Fibroblast of upper back skin (primary cell): Measurements from ENCODE around the gene FIS1.
"Not testable (repeated sequence)": the region's sequence is repeated elsewhere in the genome, so short reads cannot be mapped to it uniquely, and the experiment has no call there.

ENCODE experiments used
- DNase-seq: peaks from one replicate; pipeline ENCODE4 v3.0.0-alpha.2; 2013

Gene FIS1

GRCh38 chr7:101255796-101256195 lies 10.9 kb upstream of the FIS1 start:
- no peak for DNase-seq

DNA sequence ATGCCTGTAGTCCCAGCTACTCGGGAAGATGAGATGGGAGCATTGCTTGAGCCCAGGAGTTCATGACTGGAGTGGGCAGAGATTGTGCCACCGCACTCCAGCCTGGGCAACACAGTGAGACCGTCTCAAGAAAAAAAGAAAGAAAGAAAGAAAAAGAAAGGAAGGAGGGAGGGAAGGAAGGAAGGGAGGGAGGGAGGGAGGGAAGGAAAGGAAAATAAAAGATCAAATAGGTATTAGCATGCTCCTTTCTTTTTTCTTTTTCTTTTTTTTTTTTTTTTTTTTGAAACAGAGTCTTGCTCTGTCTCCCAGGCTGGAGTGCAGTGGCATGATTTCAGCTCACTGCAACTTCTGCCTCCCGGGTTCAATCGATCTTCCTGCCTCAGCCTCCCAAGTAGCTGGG lies 8.3 kb upstream of the FIS1 start:
- DNase-seq: not testable (repeated sequence)

- peak; percentile 97 for DNase-seq
These were observed 7.2 kb upstream of the FIS1 start for GRCh38 chr7:101251871-101252659.

DNA sequence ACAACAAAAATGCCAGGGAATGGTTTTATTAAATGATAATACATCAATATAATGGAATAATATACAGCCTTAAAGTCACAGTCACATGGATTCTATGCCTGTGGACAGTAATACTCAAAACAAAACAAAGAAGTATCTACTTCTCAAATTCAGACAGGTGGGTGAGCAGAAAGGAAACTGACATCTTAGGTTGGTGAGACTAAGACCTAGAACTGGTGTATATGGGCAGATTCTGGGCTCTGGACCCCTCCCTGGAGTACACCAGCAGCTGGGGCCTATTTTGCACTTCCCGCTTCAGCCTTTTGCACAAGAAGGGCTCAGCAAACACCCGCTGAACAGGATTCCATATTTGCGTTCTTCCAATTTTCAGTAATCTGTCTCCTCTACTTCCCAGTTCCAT lies 5.4 kb upstream of the FIS1 start:
- no peak for DNase-seq

GRCh38 chr7:101248276-101248675 lies 3.4 kb upstream of the FIS1 start:
- no peak for DNase-seq

- no peak for DNase-seq
These were observed 327 bp upstream of the FIS1 start for GRCh38 chr7:101245147-101245668.

- DNase-seq: no peak
These were observed 1.1 kb downstream of the FIS1 start for GRCh38 chr7:101243646-101244374.

DNA sequence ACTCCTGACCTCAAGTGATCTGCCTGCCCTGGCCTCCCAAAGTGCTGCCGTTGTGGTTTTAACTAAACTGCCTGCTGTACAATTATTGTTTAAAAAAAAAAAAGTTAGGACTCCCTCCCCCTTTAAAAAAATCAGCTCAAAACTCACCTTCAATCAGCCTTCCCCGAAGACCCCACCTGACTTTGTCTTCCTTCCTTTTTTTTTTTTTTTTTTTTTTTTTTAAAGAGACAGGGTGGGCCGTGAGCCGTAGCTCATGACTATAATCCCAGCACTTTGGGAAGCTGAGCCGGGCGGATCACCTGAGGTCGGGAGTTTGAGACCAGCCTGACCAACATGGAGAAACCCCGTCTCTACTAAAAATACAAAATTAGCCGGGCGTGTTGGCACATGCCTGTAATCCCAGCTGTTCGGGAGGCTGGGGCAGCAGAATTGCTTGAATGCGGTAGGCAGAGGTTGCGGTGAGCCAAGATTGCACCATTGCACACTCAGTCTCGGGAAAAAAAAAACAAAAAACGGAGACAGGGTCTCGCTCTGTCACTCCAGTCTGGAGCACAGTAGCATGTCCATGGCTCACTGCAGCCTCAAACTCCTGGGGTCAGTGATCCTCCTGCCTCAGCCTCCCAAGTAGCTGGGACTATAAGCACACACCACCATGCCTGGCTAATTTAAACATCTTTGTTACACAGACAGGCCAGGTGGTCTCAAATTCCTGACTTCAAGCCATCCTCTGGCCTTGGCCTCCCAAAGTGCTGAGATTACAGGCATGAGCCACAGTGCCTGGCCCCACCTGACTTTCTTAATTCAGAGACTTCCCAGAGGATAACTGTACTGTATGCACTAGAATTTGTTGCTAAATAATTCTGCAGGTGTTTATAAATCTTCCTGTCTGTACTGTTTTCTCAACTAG lies 3.2 kb downstream of the FIS1 start:
- DNase-seq: no peak

- DNase-seq: no peak
These were observed 3.9 kb downstream of the FIS1 start for GRCh38 chr7:101241015-101241363.

DNA sequence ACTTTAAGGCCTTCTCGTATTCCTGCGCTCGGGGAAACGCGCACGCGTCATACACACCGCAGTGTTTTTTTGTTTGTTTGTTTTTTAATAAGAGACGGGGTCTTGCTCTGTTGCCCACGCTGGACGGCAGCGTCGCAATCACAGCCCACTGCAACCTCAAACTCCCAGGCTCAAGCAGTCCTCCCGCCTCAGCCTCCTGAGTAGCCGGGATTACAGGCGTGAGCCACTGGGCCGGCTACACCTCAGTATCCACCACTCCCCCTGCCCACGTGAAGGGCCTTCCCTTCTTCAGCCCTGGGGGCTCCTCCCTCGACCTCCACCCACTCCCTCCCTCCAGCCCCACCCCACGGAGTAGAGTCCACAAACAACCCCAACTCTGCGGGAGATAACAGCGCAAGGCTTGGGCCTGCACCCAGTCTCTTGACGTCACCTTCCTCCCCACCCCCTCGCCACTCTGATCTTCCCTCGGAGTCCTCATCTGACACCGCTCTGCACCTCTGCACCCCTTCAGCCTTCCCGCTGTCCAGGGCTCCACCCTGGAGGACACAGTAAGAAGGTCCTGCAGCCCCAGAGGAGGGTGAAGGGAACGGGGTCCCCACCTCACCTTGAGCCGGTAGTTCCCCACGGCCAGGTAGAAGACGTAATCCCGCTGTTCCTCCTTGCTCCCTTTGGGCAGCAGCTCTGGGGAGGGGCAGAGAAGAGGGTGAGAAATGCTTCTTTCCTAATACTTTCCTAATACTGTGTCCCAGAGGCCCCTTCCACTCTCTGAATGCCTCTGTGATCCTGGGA lies 4.5 kb downstream of the FIS1 start:
- no peak for DNase-seq

DNA sequence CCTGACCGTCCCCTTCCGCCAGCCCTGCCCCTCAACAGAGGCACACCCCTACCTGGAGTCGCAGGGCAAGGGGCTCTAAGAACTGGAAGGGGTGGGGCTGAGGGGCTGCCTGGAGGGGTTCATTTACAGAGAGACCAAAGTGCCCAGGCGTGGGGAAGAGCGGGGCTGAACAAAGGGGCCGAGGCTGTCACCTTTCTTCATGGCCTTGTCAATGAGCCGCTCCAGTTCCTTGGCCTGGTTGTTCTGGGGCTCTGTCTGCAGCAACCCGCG lies 5.0 kb downstream of the FIS1 start:
- DNase-seq: no peak

GRCh38 chr7:101239191-101239950 lies 5.5 kb downstream of the FIS1 start:
- DNase-seq: no peak

DNA sequence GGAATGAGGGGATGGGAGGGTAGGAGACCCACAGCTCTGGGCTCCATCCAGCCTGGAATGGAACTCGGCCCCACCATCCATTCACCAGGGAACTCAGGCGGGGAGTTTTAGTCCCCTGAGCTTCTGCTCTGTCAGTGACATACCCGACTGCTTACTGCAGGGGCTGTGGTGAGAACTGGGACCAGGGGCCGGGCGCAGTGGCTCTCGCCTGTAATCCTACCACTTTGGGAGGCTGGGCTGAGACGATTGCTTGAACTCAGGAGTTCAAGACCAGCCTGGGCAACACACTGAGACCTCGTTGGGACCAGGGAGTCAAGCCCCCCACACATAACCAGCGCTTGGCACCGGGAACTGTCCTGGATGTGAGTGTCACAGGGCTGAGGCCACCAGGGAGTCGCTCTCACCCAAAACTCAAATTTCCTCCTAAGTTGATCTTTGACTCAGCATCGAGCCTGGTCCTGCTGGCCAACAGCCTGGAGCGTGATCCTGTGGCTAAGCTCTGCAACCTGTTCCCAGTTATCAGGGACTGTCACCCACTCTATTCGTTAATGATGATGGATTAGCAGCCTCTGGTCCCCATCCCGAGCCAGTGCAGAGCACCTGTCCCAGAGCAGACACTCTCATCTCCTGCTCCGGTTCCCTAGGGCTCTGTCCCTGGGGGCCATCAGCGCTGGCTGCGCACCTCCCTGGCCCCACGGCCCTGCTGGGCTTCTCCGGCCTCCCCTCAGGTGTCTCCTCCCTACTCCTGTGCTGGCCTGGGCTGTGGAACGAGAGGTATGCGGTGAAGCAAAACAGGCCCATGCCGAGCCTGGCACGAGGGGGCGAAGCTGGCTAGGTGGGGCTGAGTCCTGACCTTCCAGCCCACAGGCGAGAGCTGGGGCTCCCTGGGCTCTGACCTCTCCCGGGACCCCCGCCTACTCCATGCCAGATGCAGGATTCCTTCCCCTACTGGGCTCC lies 6.4 kb downstream of the FIS1 start:
- DNase-seq: no peak

GRCh38 chr7:101237206-101238067 lies 7.4 kb downstream of the FIS1 start, which contains the start of gene CLDN15:
Gene CLDN15, minus strand, starts transcription at chr7:101237802. Its CDS starts 221 bp downstream, at chr7:101237581.
- DNase-seq: peak; percentile 70

GRCh38 chr7:101236292-101236835 lies 8.5 kb downstream of the FIS1 start:
- no peak for DNase-seq

- DNase-seq: no peak
These were observed 9.4 kb downstream of the FIS1 start for GRCh38 chr7:101235522-101235921.

DNA sequence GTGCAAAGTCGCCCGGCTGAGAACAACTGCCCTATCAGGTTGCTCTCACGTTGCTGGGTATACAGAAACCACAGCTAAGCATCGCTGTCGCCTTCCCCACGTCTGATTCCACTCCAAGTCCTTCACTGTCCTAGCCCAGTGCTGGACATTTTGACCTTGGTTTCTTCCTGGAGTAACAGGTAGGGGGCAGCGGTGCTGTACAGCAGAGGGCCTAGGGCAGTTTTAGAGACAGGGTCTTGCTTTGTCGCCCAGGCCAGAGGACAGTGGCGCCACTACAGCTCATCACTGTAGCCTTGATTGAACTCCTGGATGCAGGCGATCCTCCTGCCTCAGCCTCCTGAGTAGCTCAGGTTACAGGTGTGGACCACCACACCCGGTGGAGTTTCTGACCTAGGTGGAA lies 9.8 kb downstream of the FIS1 start:
- no peak for DNase-seq

DNA sequence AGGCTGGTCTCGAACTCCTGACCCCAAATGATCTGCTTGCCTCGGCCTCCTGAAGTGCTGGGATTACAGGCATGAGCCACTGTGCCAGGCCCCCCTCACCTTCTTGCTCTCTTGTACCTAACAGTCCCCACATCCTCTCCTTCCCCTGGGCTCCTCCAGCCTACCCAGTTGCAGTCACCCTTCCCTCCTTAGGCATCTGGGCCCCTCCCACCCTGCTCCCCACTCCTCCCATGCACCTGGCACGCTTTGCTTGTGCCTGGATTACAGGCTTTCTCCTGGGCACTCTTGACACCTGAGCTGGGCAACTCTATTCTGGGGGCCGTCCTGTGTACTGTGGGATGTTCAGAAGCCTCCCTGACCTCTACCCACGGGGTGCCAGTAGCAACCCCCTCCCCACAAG lies 10.2 kb downstream of the FIS1 start:
- no peak for DNase-seq

DNA sequence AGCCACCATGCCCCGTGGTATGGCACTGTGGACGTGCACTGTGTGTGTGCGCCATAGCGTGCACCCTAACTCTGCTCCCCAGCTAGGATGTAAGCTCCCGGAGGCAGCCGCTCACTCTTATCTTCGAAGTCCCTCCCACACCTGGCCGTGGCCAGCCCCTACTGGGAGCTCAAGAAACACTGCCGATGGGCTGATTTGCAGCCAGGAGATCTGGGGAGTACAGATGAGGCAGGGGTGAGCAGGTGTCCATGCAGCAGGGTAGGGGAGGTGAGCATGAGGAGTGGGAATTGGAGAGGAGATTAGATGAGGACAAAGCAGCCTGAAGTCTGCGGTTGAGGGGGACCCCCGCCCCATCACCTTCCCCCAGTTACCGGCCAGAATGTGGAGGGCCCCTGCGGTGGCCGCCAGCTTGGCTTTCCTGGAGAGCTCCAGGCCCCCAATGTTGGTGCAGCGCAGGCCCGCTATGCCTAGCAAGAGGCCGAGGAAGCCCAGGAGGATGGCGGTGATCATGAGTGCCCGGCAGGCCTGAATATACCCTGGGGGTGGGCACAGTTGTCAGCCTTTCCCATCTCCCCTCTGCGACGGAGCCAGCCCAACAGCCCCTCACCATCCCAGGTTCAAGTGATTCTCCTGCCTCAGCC lies 10.9 kb downstream of the FIS1 start:
- no peak for DNase-seq
